NCI-H128 (cell line): ENCODE results near the gene TPCN2.

Experiments
- DNase-seq: peaks from one replicate; lab custom pipeline; 2025; ENCODE audit not compliant: unreplicated experiment; lab: John Stamatoyannopoulos, UW

Gene TPCN2

DNA sequence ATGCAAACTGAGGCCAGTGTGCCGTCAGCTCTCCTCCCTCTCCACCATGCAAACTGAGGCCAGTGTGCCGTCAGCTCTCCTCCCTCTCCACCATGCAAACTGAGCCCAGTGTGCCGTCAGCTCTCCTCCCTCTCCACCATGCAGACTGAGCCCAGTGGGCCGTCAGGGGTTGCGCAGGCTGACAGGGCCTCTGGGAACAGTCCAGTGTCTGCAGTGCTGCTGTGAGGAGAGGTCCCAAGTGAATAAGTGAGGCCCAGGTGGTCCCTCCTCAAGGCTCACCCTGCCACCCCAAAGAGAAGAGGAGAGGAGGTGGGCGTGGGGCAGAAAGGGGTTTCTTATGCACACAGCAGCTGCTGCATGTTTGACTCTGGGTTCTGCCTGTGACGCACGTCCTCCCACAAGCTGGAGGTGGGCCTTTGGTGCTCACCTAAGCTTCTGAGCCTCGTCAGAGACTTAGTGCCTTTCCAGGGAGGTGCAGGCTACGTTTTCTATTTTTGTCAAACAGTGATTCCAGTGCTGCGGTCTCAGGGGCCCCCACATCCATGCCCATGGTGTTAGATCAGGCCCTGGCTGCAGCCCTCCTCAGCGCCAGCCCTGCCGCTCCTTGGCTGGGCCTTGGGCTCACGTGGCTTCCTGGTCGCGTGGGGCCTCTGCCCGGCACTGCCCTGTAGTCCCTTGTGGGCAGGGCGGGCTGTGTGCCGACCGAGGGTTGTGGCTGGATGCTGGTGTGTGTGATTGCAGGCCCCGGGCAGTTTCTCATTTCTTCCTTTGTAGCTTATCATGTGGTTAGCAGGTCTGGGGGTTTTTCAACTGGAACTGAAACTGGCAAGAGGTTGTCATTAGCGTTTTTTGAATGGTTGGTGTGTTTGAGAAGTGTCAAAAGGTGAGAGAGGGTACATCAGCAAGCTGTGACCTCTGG is 7.1 kb downstream of the TPCN2 start:
- DNase-seq, result no peak

DNA sequence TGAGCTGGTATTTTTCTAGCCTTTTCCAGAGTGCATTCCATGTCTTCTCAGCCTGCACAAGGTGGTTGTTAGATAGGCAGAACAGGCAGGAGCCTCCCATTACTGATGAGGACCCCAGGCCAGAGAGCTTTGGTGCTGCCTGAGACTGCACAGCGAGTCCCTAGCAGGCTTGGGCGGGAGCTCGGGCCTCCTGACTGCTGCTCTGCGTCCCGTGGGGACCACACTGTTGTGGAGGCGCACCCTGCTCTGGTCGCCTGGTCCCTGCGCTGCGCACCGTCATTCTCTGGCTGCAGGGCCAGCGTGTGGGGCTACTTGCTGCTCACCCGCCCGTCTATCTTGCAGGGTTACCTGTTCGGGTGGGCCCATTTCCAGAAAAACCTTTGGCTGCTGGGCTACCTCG is 8.5 kb downstream of the TPCN2 start:
- DNase-seq, result no peak

DNA sequence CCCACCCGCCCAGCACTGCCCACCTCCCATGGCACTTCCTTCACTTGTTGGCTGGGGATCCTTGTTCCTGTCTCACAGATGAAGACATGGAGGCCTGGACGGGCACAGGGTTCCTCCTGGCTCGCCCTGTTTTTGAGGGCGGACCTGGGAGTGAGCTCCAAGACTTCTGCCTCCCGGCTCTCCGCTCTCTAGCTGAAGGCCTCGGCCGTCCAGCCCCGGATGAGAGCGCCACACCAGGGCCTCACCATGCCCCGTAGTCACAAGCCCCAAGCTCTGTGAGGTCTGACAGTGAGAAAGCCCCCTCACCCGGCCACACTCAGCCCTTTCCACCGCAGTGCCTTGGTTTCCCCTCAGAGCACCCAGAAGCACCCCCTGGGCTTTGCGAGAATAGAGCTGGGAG is 9.1 kb downstream of the TPCN2 start:
- DNase-seq, result no peak

DNA sequence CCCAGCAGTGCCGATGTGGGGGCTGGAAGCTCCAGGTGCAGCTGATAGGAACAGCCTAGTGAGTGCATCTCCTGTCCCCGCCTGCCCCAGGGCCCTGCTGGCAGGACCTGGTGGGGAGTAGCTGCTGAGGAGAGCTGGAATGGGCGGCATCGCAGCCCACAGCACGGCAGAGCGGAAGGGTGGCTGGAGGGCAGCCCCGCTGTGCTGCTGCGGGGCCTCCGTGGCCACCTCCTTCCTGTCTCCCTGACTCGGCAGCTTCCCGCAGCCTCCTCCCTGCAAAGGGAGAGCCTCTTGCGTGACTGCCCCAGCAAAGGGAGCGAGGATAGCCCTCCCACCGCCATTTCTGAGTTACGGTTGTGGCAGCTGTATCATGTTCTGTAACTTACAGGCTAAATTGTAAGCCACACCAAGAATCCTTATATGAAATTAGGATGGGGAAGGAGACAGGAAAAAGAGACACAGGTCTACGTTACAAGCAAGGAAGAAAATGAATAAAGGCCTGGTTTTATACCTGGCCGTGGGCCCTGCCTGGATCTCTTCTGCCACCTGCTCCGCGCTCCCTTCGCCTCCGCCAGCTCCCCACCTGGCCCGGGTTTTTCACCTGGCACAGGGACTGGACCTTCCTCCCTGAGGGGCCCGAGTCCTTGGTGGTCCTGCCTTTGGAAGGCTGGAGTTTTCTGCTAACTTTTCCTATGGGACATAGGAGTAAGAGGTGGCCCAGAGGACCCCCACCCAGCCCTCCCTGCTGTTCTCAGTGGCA is 10.0 kb downstream of the TPCN2 start:
- DNase-seq, result no peak

DNA sequence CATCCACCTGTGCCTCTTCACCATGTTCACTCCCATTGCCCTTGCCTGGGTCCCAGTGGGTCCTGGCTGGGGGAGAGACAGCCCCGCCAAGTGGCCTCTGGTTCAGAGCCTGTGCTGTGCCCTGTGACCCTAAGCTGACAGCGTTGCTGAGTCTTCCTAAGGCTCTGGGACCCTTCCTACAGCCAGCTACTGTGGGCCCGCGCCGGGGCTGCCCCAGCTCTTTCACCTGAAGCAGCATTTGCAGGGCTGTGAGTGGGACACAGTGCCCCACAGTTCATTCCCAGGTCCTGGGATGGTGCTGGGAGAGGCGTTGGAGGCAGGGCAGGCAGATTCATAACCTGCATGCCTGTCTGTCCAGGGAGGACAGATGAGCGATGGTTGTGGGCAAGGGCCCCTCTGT is 10.7 kb downstream of the TPCN2 start:
- DNase-seq, result no peak

DNA sequence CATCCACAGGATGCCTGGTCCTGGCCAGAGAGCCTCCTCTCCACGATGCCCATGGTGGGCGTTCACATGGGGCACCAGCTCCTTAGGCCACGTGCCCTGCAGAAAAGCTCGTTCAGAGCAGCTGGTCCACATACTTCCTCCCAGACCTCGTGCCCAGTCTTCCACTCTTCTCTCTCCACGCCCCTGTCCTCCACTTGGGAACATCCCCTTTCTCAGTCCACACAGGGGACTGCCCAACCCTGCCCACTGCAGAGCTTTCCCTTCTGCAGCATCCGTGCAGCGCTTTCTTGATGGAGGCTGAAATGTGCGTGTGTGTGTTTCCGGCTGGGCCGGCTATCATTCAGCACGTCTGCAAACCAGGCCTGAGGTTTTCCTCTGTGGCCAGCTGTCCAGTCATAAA is 11.3 kb downstream of the TPCN2 start:
- DNase-seq, result no peak

DNA sequence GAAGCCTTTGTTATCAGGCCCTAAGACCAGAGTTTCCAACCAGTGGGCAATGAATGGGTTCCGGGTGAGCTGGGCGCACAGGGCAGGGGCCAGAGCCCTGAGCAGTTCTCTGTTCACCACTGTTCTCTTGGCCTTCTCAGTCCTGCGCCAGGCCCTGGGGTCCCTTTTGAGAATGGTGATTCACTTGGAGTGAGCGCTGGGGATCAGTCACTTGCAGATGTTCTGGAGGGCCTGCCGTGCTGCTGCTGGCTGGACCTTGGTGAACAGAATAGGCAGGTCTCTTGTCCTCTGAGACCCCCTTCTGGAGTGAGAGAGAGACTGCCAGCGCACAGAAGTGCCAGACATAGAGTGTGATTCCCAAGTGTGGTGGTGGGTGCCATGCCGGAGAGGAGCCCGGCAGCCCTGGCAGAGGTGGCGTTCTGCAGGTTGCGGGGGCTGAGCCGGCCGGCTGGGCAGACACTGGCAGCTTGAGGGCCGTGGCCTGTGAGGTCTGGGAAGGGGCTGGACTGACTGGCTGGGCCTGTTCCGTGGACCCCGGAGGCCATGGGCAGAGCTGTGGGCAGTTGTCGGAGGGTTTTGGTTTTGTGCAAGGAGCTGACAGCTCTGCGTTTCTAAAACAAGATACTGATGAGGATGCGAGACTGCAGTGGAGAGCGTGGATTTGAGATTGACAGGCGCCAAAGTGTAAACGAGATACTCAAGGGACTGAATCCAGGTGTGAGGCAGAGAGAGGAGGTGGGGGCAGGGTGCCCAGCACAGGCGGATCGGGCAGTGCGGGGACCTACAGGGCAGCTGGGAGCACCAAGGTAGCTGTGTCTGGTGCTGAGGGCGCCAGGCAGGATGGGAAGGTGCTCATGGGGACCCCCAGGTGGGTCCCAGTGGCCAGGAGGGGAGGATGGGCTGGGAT is 12.3 kb downstream of the TPCN2 start:
- DNase-seq, result no peak

DNA sequence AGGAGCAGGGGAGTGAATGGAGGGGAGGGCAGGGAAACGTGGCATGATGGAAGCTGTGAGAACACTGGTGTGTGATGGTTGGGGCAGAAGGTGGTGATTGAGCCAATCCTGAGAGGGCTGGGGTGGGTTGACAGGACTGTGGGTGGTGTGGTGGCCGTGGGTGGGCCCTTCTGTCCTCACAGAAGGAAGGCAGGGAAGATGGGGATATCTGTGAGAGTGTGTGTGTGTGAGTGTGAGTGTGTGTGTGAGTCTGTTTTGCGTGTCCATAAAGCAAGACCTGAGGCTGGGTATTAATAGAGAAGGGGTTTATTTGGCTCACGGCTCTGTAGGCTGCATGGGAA is 13.0 kb downstream of the TPCN2 start:
- no peak for DNase-seq

DNA sequence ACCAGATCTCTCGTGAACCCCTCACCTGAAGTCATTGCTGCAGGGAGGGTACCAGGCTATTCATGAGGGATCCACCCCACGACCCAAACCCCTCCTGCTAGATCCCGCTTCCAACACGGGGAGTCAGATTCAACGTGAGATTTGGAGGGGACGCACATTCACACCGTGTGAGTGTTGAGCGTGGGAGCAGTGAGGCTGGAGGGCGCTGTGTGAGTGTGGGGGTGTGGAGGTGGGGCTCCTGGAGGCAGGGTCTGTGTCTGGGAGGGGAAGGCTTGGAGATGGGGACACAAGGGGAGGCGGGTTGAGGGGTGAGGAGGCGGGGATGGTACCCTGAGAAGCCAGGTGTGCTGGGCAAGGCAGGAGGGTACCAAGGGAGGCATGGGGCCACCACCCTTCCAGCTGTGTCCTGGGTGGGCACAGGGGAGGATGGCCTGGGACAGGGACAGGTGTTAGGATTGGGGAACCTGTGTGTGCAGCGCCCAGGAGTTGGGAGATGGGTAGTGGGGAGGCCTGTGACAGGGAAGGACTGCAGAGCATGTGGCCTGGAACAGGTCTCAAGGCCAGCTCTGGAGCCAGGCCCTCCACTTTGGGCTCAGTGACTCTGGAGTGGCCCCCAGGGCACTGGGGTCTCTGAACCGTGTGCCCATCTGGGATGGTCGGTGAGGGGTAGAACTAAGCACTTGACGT is 13.6 kb downstream of the TPCN2 start:
- no peak for DNase-seq

DNA sequence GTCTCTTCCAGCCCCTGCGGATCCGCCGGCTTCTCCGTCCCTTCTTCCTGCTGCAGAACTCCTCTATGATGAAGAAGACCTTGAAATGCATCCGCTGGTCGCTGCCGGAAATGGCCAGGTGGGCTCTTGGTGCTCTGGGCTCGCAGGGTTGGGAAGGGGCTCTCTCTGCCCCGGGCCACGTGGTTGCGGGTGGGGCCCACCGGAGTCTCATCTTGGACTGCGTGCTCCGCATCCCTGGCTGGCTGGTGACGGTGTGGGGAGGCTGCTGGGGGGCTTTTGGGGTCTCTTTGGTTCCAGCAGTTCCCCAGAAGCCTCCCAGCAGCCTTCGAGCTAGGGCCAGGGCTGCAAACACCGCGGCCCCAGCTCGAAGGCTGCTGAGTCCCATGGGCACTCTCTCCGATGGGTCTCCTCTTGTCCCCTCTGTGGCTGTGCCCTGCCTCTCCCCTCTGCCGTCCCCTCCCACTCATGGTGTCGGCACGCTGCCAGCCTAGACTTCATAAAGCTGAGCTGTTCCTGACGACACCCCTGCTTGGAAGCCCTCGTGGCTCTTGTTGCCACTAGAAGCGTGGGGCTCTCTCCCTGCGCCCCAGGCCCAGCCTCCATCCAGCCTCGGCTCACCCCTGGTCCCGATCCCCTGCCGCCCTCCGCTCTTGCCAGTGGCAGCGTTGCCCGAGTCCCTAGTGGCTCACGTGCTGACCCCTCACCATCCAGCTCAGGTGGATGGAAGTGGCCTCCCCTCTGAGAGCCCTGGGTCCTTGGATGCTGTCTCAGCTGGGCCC is 14.3 kb downstream of the TPCN2 start:
- no peak for DNase-seq

DNA sequence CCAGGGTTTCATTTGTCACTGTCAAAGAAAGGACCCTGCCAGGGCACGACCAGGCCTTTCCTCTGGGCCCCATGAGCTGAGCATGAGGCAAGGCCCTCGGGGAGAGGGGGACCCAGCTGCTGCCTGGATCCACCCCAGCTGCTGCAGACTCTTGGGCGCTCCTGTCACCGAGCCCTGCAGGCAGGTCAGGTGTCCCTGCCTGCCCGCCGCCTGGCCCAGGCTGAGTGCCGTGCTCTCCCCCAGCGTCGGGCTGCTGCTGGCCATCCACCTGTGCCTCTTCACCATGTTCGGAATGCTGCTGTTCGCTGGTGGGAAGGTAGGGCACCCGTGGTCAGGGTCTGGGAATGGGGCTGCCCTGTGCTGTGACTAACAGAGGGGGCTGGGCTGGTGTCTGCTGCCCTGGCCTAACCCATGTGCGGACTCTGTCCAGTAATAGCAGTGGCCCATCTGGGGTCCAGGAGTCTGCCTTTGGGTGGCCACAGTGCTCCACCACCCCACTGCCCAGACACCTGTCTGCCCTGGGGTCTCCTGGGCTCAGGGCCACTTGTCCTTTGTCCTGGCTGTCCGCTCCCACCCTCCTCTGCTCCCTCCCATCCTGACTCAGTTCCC is 15.0 kb downstream of the TPCN2 start:
- no peak for DNase-seq

DNA sequence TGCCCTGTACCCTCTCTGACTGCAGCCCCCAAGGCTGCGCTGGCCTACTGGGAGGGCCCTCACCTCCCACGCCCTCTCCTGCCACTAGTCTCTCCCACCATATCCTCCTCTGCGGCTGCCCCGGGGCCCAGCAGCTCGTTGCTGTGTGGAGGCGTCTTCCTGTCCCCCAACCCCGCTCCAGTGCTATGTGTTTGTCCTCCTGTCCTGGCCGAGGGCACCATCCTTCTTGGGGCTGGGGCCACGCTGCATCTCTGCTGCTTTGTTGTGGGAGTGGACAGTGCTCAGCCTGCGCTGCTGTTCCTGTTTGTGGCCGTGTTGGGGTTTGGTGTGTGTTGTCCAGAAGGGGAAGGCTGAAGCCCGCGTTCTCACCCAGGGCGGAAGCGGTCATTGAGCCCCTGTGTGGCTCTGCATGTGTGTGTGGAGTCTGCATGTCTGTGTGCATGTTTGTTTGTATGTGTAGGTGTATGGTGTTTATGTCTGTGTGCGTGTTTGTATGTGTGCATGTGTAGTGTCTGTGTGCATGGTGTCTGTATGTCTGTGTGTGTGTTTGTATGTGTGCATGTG is 15.7 kb downstream of the TPCN2 start:
- no peak for DNase-seq

DNA sequence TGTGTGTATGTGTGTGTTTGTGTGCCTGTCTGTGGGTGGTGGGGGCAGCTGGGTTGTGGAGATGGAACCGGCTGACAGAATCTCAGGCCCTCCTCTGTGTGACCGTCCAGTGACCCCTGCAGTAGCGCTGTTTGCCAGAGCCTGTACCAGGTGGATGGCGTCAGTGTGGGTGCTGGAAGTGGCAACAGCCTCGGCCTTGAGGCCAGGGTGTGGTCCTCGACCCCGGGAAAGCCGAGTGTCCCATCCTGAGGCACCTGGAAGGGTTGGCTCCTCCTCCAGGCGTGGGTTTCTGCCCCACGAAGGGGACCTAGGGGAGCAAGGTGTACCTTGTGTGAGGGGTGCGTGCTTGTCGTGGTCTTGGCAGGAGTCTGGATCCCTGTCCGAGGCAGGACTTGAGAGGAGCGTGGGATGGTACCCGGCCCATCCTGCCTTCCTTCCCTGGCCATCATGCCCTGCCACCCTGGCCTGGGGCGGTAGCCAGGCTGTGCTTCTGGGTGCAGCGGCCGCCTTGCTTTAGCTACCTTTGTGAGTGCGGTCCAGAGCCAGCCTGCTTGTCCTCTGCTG is 16.5 kb downstream of the TPCN2 start:
- DNase-seq, result no peak

DNA sequence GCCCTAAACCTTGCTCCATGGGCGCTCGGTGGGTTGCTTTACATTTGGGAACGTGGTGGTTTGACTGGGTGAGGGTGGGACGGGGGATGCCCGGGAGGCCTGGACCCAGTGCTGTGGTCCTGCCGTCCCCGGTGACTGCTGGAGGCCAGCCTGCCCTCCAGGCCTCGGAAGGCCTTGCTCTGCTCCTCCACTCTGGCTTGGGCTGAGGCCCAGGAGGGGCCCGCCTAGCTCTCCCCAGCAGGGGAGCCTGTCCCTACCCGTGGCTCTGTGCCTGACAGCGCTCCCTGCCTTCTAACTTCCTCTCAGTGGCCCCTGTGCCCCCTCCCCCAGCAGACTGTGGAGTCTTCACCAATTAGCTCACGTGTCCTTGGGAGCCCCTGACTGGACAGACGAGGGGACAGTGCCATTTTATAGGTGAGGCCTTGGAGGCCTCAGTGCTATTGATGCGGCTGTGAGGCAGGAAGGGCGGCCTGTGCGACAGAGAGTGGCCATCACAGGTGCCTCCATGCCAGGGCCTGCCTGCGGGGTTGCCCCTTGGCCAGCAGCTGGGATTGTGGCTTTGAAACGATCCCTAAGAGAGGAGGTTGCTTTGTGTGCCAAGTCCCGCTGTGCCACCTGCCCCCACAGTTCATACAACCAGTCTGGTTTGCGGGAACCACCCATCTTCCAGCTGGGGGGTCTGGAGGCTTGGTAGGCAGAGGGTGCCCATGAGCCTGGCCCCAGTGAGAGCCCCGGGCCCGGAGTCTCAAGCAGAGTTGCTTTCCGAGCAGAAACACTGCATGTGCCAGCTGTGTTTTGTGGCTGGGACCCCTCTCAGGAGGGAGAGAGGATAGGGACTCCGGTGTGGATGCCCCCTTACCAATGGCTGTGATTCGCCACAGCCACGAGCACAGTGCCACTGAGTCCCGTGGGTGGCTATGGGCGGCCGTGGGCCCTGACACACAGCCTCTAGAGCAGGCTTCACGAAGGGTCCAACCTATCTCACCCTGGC is 17.7 kb downstream of the TPCN2 start:
- DNase-seq, result no peak

DNA sequence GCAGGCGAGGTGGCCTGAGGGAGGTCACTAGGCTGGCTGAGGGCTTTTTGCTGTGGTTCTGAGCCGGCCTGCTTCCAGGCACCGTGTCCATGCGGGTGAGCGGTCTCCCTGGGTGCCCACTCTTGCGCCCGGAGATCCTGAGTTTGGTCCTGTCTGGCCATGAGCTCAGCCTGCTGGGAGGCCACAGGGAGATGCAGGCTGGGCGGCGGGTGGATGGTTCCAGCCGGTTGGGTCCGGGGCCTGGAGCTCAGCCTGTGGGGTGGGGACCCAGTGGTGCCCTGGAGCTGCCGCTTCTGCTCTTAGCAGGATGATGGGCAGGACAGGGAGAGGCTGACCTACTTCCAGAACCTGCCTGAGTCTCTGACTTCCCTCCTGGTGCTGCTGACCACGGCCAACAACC is 18.5 kb downstream of the TPCN2 start:
- no peak for DNase-seq

DNA sequence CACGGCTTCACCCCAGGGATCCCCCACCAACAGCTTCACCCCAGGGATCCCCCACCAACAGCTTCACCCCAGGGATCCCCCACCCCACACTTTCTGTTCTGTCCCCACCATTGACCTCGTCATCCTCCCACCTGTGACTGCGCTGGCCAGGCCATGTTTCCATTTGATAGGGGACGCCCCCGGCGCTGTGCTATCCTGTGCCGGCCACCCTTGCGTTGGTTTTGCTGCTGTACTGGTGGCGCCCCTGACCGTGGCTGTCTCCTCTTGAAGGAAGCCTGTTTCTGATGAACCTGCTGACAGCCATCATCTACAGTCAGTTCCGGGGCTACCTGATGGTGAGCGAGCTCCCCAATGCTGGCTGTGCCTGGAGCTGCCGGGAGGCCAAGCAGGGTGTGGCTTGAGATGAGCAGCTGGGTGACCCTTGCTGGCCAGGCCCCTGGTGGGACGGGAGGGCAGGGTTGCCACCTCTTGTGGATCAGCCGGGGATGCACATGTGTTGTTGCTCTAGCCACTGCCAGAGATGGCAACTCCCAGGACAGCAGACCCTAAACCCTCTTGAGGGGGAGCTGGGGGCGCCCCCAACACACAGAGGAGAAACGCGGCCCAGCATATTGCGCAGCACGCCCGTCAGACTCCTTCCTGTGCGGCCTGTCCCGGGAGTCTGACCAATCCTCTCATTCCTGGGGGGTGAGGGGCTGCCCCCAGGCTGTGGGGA is 22.5 kb downstream of the TPCN2 start:
- DNase-seq, result no peak

DNA sequence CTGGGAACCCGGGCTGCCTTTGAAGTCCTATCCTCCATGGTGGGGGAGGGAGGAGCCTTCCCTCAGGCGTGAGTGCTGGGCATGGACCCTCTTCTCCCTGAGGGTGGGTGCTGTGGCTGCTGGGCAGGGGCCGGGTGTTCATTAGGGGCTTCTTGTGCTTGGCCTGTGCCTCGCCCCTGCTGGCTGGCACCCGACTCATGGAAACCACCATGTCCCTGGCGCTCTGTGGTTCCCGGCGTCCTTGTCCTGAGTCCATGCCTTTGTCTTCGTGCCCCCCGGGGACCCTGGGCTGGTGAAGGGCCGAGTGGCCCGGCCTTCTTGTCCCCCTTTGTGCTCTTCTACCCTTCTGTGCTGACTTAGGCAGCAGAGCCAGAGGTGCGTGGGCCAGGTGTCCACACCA is 23.2 kb downstream of the TPCN2 start:
- DNase-seq, result no peak
